ENCODE data around the gene STKLD1.
"Not testable (repeated sequence)": the region's sequence is repeated elsewhere in the genome, so short reads cannot be mapped to it uniquely, and the experiment has no call there.

STKLD1 gene

DNA sequence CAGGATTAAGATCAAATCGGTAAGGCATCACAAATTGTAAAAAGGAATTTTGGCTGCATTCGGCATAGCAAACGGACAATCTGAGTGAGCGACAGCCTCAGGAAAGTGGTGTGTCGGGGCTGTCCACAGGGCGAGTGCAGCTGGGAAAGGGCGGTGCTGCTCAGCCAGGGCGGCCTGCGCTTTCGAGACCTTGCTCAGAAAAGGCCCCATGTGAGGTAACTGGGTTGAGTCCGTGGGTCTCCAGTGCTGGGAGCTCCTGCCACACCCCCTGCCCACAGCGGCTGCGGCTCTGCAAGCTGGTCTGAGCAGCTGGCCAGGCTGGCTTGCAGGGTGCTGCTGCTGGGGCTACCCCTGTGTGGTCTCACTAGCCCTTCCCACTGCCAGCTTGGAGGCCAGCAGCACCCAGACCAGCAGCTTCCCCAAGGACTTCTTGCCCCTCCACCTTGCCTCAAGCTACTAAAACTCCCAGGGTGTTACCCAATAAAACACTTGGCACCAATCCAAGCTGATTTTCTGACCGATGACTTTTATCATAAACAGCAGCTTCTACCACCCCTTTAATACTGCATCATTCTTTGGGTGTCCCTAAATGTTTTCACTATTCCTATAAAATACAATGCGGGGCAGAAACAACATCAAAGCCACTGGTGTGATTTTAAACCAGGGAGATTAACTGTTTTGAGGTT, 13.7 kb upstream of the STKLD1 start:
- no peak for DNase-seq (ENCODE audit: low read depth in 2 of 2)

DNA sequence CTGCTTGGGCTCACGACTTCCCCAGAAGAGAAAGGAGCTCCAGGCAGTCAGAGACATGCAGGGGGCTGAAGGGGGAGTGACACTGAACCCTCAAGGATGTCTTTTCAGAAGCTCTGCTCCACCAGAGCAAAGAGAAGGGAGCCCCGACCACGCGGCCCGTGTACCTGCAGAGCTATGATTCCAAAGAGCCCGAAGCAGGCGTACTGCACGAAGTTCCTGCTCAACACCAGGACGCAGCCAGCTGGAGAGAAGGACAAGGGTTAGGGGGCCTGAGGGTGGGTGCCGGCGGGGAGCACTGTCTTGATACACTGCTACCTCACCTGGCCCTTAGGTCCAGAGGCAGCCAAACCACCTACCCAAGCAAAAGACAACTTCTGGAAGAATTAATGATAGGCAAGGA, 9.7 kb upstream of the STKLD1 start:
- DNase-seq (ENCODE audit: low read depth in 2 of 2), result no peak

GRCh38 chr9:133367221-133367620, 8.9 kb upstream of the STKLD1 start:
- no peak for DNase-seq (ENCODE audit: low read depth in 2 of 2)

DNA sequence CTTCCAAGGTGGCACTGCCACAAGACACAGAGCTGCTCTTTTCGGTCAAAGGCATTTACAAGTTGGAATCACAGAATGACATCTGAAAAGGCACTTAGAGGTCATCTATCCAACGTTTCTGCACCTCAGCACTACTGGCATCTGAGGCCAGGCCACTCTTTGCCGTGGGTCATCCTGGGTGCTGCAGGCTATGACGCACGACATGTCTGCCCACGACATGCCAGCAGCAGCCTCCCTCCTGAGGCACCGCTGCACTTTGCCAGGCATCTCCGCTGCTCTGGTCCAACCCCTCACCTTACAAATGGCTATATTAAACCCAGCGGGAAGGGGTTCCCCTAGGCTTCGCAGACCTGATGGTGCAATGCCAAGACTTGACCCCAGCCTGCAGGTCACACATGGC, 8.4 kb upstream of the STKLD1 start:
- no peak for DNase-seq (ENCODE audit: low read depth in 2 of 2)

DNA sequence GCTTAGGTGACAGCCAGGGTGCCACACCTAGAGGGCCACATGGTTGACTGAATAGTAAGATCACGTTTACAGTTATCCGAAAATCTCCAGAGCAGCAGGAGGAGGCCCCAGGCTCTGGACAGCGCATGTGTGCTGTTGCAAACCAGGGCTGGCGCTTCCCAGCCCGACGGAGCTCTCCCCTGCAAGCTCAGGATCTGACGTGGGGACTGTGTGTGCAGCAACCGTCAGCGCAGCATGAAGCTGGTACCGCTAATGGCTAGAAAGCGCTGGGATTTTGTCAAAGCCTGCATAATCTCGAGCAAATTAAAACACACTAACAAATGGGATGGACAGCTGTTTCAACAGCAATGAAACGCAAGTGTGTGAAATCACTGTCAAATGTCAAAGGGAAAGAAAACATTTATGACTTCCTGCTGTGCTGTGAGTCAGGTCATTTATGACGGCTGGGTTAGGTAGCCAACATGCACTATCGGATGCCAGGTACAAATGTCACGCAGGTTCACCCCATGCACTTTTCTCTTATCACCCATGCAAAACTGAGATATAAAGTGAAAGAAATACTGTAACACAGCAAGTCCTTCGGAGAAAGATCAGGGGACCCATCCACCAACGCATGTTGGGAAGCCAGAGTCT, 7.8 kb upstream of the STKLD1 start:
- DNase-seq (ENCODE audit: low read depth in 2 of 2), result no peak

DNA sequence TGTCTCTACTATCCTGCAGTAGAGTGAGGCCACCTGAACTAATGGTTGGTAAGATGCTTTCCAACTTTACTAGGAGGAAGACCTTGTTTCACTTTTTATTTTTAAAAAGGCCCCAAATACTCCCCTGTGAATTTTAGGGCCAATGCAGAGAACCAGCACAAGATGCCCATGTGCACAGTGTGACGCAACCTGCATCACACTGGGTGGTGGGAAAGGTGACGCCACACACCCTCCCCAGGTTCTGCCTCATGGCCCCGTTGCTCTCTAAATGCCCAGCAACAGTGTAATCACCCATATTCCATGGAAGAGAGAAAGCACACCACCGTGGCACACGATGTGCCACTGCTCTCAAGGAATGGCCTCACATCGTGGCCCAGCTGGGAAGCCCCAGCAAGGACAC, 6.7 kb upstream of the STKLD1 start:
- DNase-seq (ENCODE audit: low read depth in 2 of 2), result no peak

GRCh38 chr9:133369933-133370332, 6.2 kb upstream of the STKLD1 start:
- DNase-seq (ENCODE audit: low read depth in 2 of 2), result peak in 1 of 2 donors; percentile 25

GRCh38 chr9:133370685-133371084, 5.5 kb upstream of the STKLD1 start:
- DNase-seq (ENCODE audit: low read depth in 2 of 2), result peak in 1 of 2 donors; percentile 30

- peak; percentile 73 to 78 for DNase-seq (ENCODE audit: low read depth in 2 of 2)
These were observed 4.9 kb upstream of the STKLD1 start for GRCh38 chr9:133371261-133371711.

GRCh38 chr9:133372144-133372543, 4.0 kb upstream of the STKLD1 start:
- DNase-seq (ENCODE audit: low read depth in 2 of 2), result no peak

DNA sequence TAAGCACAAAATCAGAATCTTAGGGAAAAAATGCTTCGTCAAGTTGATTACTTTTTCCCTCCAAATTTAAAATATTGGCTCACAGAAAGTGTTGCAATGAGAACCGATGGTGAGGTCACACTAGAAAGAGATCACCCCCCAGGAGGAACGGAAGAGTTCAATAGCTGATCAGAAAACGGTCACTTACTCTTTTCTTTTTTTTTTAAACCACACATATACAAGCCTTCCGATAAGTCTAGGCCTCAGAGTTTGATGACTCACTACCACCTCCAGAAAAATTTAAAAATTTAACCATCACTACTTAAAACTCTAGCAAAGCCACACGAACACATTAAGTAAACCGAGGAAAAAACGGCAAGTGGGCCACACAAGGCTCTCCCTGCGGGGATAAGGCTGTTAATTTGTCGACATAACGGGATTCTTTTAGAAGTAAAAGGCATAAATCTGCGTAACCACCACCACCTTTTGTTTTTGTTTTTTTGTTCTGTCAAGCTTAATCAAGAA, 1.5 kb upstream of the STKLD1 start:
- no peak for DNase-seq (ENCODE audit: low read depth in 2 of 2)

- DNase-seq (ENCODE audit: low read depth in 2 of 2), result no peak
These were observed 946 bp upstream of the STKLD1 start for GRCh38 chr9:133375116-133375723.

DNA sequence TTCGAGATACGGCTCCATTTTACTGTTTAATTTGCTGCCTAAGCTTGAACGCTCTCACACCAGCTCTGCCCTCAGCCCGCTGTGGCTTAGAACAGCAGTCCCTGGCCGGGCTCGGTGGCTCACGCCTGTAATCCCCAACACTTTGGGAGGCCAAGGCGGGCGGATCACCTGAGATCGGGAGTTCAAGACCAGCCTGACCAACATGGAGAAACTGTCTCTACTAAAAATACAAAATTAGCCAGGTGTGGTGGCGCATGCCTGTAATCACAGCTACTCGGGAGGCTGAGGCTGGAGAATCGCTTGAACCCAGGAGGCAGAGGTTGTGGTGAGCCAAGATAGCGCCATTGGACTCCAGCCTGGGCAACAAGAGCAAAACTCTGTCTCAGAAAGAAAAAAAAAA, 1.1 kb downstream of the STKLD1 start:
- DNase-seq (ENCODE audit: low read depth in 2 of 2), result not testable (repeated sequence)

DNA sequence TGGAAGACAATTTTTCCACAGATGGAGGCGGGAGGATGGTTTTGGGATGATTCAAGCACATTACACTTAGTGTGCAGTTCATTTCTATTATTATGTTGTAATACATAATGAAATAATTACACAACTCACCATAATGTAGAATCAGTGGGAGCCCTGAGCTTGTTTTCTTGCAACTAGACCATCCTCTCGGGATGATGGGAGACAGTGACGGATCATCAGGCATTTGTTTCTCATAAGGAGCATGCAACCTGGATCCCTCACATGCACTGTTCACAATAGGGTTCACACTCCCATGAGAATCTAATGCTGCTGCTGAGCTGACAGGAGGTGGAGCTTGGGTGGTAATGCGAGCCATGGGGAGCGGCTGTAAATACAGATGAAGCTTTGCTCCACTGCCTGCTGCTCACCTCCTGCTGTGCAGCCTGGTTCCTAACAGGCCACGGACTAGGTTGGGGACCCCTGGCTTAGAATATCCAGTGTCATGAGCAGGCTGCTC, 1.6 kb downstream of the STKLD1 start:
- DNase-seq (ENCODE audit: low read depth in 2 of 2), result no peak

DNA sequence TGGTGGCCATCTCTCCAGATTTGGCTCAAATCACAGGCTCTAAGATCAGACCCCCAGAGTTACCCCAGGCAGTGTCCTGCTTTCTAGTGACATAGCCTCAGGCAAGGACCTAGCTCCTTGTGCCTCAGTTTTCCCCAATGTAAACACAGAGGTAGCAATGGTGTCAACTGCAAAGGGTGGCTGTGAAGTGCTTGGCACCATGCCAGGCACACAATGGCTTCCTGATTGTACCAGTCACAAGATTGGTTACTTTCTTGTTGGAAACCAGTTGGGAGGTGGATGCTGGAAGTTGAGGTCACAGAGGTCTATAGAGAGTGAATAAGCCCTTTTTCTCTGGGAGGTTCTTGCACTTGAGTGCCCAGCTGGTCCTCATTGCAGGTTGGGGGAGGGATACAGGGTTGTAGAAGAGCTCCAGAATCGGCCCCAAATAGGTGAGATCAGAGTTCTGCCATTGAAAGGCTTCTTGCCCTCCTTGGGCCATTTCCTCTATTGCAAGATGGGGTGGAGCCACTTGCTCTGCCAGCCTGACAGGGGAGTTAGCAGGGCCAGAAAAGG, 2.3 kb downstream of the STKLD1 start:
- DNase-seq (ENCODE audit: low read depth in 2 of 2), result no peak

- no peak for DNase-seq (ENCODE audit: low read depth in 2 of 2)
These were observed 3.3 kb downstream of the STKLD1 start for GRCh38 chr9:133379153-133380086.

DNA sequence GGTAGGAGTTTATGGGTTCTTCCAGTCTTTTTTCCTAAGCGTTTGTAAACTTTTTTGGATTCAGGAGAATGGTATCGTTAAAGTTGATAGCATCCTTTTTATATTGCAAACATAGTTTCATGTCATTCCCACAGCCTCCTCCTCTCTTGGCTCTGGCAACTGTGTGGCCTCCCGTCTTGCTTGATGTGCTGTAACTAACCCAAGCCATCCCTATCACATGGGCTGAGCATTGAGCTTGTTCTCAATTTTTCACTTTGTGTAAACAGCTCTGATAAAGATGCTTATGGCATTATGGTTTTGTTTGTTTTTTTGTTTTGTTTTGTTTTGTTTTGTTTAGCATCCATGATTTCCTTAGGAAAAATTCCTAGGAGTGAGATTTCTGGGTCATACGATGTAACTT, 4.6 kb downstream of the STKLD1 start:
- no peak for DNase-seq (ENCODE audit: low read depth in 2 of 2)

- DNase-seq (ENCODE audit: low read depth in 2 of 2), result no peak
These were observed 6.5 kb downstream of the STKLD1 start for GRCh38 chr9:133382507-133383141.

DNA sequence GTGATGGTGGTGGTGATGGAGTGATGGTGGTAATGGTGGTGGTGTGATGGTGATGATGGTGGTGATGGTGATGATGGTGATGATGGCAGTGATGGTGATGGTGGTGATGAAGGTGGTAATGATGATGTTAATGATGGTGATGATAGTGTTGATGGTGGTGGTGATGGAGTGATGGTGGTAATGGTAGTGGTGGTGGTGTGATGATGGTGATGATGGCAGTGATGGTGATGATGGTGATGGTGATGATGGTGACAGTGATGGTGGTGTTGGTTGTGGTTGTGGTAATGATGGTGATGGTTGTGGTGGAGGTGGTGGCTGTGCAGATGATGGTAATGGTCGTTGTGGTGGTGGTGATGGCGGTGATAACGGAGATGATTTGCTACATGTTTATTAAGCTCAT, 7.3 kb downstream of the STKLD1 start:
- DNase-seq (ENCODE audit: low read depth in 2 of 2), result no peak

- no peak for DNase-seq (ENCODE audit: low read depth in 2 of 2)
These were observed 8.7 kb downstream of the STKLD1 start for GRCh38 chr9:133384736-133385321.

DNA sequence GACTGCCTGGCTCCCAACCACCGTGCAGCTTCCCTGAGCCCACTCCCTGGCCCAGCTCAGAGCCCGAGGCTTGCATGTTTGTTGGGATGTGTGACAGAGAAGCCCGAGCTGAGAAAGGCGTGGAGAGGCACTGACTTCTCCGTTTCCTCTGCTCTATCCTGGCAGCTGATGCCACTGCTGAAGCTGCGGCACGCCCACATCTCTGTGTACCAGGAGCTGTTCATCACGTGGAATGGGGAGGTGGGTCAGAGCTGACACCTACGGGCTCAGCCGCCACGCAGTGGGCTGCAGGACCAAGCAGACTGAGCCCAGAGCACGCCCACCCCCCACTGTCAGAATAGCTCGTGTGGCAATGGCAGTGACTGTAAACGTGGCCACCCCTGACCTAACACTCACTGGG, 9.3 kb downstream of the STKLD1 start:
- DNase-seq (ENCODE audit: low read depth in 2 of 2), result no peak

Data from stimulated activated CD4-positive, alpha-beta T cell treated with anti-CD3 and anti-CD28 coated beads, Interleukin-15, amount 100 ng/mL, for 48 hours (primary cell).